Cardiac fibroblast (primary cell): Measurements from ENCODE around the gene WDR33.

Experiments used
- DNase-seq, 2 donors: peaks; one replicate each; pipeline versions ENCODE4 v3.0.0 to v3.0.0-alpha.2; 2010; ENCODE audit warnings: low read depth in 2 of 2
- H3K4me3 ChIP-seq, 2 donors: replicated peaks in 1 of 2; 1 replicate in 1 of 2; 2 replicates in 1 of 2; pipeline ENCODE4 v1.5.1; 2011; ENCODE audit warnings: low read depth in 2 of 2, low read length in 2 of 2, mild to moderate bottlenecking in 2 of 2, moderate library complexity in 1 of 2
- TF ChIP-seq, protein P1 (sequence below): IDR thresholded peaks from one replicate; pipeline ENCODE4 v1.5.1; 2011; ENCODE audit warnings: low read depth, mild to moderate bottlenecking, low read length, inconsistent platforms

WDR33 gene

GRCh38 chr2:127683056-127683455 lies 127.9 kb downstream of the WDR33 start:
- DNase-seq: no peak
- no peak overlapping the region for H3K4me3 ChIP-seq
- TF ChIP-seq, protein P1, sequence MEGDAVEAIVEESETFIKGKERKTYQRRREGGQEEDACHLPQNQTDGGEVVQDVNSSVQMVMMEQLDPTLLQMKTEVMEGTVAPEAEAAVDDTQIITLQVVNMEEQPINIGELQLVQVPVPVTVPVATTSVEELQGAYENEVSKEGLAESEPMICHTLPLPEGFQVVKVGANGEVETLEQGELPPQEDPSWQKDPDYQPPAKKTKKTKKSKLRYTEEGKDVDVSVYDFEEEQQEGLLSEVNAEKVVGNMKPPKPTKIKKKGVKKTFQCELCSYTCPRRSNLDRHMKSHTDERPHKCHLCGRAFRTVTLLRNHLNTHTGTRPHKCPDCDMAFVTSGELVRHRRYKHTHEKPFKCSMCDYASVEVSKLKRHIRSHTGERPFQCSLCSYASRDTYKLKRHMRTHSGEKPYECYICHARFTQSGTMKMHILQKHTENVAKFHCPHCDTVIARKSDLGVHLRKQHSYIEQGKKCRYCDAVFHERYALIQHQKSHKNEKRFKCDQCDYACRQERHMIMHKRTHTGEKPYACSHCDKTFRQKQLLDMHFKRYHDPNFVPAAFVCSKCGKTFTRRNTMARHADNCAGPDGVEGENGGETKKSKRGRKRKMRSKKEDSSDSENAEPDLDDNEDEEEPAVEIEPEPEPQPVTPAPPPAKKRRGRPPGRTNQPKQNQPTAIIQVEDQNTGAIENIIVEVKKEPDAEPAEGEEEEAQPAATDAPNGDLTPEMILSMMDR: no peak

- no peak for DNase-seq
- TF ChIP-seq, protein P1: no peak
- H3K4me3 ChIP-seq: no peak overlapping the region
Observed at GRCh38 chr2:127681976-127682857, 128.8 kb downstream of the WDR33 start.

- DNase-seq: peak; percentile 45 to 46
- H3K4me3 ChIP-seq: peak overlapping the region; percentile 2 to 24
- TF ChIP-seq, protein P1: no peak
Observed at GRCh38 chr2:127681288-127681804, 129.6 kb downstream of the WDR33 start.

GRCh38 chr2:127680706-127681287 lies 130.2 kb downstream of the WDR33 start:
- no peak for DNase-seq
- no peak overlapping the region for H3K4me3 ChIP-seq
- TF ChIP-seq, protein P1: no peak

- no peak overlapping the region for H3K4me3 ChIP-seq
- TF ChIP-seq, protein P1: no peak
Observed at GRCh38 chr2:127679680-127680361, 131.2 kb downstream of the WDR33 start.

GRCh38 chr2:127678991-127679390 lies 132.0 kb downstream of the WDR33 start:
- no peak for DNase-seq
- no peak overlapping the region for H3K4me3 ChIP-seq
- TF ChIP-seq, protein P1: no peak

More at GRCh38 chr2:127679680-127680361, 131.2 kb downstream of the WDR33 start:
- DNase-seq: no peak
